Measurements from ENCODE around the gene NFASC.

DNA sequence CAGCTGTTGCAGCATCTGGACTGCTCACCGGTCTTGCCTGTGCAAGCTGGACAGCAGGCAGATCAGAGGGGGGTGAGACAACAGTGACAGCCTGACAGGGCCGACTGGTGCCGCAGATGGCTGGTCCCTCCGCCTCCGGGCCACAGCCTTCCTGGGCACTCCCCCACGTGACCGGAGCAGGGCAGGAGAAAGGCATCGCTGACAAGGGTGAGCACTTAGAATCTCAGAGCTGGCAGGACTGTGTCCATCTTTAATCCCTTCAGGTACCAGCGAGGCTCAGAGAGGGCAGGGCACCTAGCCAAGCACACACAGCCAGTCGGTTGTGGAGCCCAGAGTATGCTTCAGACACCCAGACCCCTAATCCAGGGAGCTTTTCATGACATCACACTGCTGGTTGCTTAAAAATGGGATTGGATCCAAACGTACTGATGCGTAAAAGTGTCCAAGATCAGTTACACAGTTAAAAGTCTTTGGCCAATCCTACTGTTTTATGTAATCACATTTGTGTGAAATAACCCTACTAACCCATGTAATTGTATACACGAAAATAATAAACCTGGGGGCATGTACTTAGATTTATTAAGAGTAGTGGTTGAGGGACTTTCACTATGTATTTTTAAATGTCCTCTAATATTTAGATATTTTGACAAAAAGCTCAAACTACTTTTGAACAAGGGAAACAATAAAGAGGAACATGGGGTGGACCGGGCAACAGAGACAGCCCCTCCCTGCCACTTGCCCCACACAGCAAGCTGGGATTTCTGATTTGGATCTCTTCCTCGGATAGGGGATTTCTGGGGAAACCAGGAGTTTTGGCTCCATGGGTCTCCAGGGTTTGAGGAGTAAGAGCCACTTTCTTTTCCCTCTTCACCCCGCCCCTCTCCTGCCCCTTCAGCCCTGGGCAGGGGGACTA is 171.6 kb downstream of the NFASC start:
- TF ChIP-seq, protein P1, sequence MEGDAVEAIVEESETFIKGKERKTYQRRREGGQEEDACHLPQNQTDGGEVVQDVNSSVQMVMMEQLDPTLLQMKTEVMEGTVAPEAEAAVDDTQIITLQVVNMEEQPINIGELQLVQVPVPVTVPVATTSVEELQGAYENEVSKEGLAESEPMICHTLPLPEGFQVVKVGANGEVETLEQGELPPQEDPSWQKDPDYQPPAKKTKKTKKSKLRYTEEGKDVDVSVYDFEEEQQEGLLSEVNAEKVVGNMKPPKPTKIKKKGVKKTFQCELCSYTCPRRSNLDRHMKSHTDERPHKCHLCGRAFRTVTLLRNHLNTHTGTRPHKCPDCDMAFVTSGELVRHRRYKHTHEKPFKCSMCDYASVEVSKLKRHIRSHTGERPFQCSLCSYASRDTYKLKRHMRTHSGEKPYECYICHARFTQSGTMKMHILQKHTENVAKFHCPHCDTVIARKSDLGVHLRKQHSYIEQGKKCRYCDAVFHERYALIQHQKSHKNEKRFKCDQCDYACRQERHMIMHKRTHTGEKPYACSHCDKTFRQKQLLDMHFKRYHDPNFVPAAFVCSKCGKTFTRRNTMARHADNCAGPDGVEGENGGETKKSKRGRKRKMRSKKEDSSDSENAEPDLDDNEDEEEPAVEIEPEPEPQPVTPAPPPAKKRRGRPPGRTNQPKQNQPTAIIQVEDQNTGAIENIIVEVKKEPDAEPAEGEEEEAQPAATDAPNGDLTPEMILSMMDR (IDR thresholded peaks at IDR 0.05) = no peak
- TF ChIP-seq POLR2A (IDR thresholded peaks at IDR 0.05) = no peak

All from adrenal gland (tissue), 5 donors.